Myocyte (in vitro differentiated cells): ENCODE measurements around the gene OGFRL1. TPM values are rescaled to one million over a fixed set of nuclear protein-coding genes. Genes with fewer than 3 reads are reported as not detected.
"Not testable (repeated sequence)": the region's sequence is repeated elsewhere in the genome, so short reads cannot be mapped to it uniquely, and the experiment has no call there.

Source experiments
- DNase-seq: peaks from one replicate; pipeline ENCODE4 v3.0.0-alpha.2; 2012; ENCODE audit warnings: low read depth
- polyA plus RNA-seq: library from polyadenylated mRNA; unstranded; fragments of >200 nt; gene quantifications from one replicate; pipeline ENCODE4 v1.2.1, GENCODE V29; 2012; ENCODE audit warnings: missing spikeins
- total RNA-seq: library from RNA; depleted of rRNA; stranded (reverse); fragments of >200 nt; gene quantifications from 2 replicates; pipeline ENCODE4 v1.2.3, GENCODE V29; 2014

The OGFRL1 gene
- total RNA-seq = 27.1 and 31.5 TPM in 2 replicates
- 26.4 TPM for polyA plus RNA-seq

DNA sequence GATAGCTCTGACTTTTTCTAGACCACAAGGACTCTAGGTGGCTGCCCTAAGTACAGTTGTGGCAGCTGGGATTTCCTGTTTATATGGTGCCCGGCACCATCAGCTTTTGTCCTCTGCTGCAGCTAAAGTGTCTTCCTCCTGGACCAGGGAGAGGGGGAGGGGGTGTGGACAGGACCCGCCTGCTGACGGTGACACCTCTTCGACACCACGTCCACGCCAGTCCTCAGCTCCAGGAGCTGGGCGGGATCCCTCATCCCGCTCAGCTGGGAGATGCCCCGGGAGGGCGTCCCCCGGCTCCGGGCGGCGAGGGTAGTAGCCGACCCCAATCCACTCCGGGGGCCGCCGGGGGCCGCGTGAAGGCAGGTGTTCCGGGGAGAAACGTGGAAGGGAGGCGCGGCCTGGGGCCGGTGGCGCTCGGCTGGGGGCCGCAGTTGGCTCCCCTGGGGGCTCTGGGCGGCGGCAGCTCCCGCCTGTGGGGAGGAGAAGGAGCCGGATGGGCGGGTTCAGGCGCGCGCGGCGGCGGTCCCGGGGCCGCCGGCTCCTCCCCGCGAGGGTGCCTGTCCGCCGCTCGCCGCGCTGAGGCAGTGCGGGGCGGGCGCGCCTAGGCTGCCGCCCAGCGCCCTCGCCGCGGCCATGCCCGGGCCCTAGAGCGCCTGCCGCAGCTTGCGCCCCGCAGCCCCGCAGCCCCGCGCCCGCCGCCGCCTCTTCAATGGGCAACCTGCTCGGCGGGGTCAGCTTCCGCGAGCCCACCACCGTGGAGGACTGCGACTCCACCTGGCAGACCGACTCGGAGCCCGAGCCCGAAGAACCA, at the start of gene OGFRL1:
TSS of gene OGFRL1 (plus strand) at position 584 of the 811 bp plus-strand sequence. CDS start at position 710, 126 bp downstream.
- peak; percentile 92 for DNase-seq

DNA sequence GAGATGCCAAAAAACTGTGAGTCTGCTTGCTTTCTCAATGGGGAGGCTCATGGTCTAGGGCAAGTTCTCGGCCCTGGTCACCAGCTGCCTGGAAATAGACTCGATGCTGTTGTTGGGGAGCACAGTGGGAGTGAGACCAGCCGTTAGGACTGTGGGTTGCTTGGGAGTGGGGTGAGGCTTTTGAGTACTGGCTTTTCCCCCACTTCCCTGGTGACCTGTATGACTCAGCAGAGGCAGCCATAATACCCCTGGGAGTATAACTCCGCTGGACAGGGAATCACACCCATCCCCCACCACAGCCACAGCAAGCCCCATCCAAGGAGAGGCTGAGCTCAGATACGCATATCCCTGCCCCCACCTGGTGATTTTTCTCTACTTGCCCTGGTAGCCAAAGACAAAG, 48.9 kb upstream of the OGFRL1 start:
- no peak for DNase-seq

DNA sequence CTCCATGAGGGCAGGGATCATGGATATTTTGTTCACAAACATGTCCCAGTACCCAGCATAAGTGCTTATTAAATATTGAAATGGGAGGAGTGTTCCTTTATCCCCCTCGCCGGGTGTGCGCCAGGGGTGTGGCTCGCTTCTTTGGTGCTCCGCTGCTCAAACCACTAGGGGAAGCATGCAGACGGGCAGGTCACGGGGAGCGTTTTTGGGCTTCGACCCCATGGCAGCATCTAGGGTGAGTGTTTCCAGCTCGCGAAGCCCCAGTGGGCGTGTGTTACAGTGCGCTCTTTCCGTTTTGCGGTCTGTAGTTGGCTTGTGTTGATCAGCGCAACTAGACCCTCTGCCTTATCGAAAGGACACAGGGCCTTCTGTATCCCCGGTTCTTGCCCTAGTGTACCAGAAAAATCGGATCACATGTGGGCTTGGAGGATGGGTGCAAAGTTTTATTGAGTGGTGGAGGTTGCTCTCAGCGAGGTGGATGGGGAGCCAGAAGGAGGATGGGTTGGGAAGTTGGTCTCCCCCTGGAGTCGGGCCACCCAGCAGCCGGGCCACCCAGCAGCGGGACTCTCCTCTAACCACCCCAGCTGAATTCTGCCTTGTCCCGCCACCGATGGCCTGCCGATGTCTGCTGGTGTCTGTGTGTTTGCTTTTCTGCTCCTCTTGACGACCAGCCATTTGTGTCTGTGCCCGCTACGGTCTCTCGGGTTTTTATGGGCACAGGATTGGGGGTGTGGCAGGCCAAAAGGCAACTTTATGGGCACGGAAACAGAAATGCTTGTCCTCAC, 43.2 kb upstream of the OGFRL1 start:
- DNase-seq = no peak

DNA sequence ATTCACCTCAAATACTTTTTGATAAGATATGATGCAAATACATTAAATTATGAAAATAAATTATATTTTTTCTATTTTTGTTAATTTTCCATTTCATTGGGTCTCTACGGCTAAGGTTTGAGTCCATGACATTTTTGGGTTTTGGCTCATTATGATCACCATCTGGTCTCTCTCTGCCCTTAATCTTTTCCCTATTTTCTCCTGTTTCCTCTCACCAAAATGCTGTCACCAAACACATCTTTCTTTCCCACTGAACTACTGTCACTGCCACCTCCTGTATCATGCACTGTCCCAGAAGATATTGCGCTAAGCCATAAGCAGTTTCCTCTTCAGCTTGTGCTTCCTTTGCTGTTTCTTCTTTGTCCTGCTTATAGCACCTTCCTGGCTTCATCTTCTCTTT, 42.0 kb upstream of the OGFRL1 start:
- no peak for DNase-seq

DNA sequence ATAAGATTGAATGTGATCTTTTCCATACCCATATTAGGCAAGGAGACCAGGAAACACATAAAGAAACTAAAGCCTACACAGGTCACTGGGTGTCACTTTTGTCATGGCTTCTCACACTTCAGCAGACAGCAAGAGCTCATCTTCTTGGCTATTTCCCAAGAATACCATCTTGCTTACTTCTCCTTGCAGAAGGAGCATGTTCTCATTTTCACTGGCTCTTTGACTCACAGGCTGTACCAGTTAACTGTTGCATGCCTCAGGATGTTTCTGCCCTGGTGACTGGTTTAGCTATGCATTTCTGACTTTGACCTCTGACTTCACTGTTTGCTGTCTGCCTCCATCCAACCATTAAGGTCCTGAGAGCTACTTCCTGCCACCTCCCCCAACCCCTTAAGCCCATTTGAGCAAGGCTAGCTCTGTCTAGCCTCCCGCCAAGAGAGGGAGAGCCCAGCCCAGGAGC, 40.3 kb upstream of the OGFRL1 start:
- peak; percentile 59 for DNase-seq

DNA sequence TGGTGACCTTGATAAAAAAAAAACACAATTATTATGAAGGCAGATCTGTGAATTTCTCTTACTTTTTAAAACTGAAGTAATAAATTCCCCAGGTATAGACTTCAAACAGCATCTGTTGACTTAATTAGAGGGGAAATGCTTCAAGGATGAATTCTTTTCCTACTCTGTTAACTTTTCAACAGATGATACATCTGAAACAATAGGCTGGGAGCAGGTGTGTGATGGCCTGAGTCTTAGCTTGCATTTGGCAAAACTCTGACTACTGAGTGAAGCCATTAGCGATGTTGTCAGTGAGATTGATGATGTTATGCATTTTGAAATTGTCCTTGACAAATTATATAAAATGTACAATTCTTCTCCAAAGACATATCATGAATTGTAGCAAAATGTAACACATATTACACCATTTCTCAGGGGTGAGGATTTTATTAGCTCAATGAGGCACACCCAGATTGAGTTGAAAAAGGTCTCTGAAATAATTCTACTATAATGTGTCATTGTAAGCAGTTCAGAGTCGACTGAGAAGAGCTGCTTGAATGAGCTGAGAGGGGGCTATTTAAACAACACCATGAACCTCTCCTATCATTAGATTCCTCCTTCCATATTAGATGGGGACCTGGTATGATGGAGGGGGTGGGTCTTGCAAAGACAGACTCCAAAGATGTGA, 39.6 kb upstream of the OGFRL1 start:
- DNase-seq = no peak

DNA sequence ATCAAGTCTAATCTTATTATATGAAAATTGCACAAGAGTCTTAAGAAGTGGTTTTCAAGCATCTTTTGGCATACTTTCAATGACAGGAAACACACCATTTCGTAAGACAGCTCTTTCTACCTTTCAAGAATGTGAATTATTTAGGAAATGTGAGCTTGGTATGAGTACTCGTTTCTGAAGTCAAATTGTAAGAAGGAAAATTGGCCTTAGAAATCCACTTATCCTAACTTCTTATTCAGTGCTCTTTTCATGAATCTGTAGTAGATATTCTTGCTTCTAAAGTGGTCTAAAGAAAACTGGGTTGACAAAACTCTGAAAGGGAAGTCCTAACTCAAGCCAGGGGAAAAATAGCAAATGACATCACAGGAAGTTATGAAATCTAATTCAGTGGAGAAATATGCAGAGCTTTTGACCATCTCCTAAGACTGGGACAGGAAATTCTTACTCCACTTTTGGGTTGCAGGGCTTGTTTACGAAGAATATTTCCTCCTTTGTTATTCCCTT, 38.5 kb upstream of the OGFRL1 start:
- peak; percentile 62 for DNase-seq

DNA sequence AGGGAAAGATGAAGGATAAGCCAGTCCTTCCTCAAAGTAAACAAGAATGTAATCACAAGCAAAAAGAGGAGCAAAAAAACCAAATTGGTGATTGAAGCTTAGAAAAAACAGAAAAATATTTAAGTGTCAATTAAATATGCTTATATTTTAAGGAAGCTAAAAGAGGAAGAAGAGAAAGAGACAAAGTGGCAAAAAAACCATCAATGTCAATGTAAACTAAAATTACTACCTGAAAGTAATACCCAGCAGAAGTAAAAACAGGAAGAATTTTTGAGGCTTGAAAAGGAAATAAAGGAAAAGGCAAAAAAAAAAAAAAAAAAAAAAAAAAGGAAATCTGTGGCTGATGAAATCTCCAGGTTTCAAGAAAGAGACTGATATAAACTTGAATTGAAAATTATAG, 36.2 kb upstream of the OGFRL1 start:
- DNase-seq = no peak

DNA sequence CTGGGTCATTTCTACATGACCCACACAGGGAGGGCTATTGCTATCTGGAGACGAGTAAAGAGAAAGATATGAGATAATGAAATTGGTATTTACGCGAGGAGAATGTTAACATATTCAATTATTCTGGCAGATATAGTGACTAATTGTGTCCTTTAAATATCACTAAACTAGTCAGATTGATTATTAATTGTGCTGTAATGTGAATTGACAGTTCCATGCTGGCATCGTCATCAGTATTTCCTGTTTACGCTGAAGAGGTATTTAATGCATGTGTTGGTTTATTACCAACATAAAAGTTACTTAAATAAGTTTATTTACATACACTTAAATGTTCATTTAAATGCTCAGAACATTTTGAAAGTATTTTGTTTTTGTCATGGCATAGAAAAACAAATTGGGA, 35.7 kb upstream of the OGFRL1 start:
- no peak for DNase-seq

DNA sequence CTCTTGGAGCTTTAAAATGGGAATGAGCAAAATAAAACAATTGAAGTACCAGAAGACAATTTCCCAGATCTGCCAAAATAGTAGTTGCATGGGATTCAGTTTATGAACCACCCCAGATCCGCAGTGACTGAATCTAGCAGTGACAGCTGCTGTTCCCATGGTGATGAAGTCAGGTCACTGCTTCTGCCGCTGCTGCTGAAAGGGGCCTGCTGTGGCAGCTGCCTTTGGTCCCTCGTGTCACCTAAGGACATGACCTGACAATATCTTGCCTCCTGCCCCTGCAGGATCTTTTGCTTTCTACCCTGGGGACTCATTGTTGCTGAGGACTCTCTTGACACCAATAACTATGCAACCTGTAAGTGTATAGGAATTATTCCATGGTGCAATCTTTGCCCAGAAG, 34.3 kb upstream of the OGFRL1 start:
- peak; percentile 89 for DNase-seq

DNA sequence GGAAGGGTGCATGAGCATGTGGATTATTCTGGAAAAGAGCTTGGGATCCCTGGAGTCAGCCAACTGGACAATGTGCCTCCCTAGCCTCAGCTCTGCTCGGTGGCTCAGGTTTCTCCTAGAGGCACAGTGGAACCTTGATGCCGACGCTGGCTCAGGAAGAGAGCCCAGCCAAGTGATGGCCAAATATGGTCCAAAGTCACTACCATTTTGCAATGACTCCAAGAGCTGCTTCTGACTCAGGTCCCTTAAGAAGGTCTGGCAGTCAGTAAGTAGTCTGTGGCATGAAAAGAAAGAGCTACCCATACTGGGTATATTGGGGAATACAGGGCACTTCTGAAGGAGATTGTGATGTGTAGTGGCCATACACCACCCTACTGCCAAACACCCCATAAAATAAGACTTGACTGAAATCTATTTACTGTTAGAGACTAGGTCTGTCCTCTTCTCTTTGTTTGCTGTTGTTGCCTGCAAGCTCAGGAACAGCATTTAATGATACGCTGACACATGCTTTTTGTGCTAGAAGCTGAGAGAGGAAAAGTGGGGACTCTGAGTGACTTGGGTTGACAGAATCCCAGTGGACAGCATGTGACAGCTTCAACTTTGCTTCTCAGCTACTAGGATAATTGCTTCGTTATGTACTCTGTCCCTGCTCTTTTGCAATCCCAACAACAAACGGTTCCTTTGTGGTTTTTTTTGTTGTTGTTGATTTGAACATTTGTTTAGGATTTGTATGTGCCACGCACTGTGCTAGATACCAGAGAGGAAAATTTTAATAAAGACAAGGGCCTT, 30.3 kb upstream of the OGFRL1 start:
- DNase-seq = peak; percentile 13

DNA sequence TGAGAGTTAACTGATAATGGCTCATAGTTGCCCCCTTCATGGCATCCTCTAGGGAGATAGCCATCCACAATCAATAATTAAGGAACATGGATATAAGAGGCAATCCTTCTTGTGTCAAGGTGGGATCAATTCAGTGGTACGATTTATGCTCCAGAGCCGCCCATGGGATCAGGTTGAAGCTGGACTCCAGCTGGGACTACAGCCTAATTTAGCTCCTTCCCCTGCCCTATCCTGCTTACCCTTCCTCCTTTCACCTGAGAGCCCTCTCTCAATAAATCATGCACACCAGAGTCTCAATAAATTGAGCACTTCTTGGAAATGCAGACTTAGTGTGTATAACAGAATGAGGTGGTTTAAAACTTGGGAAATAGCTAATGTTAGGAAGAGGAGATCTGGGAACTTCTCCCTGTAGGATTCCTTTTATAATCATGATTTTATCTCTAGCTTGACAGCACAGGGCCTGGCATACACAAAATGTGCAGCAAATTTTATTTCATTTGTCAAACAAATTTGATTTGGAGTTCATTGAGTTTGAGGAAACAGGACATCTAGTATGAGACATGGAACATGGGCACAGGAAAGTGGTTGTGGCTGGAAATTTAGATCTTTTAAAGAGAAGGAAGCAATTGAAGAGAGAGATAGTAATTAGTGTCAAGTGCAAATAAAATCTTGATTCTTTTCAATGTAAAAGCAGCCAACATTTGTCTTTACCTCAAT, 28.6 kb upstream of the OGFRL1 start:
- DNase-seq = no peak

DNA sequence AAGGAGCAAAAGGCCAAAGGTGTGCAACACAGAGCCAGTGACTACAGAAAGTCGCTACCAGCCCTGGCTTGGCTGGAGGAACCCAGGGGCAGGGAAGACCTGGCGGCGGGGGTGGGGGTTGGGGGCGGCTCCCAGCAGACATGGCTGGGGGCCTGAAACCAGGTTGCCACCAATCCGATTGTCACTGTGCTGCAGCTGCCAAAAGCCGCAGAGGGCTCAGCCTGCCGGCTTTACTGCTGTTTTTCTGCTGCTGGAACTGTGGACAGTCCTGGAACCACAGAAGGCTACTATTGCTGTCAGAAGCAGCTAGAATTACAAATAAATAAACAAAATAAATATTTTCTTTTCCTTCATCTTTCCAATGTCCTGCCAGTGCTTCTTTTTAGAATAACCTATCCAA, 25.7 kb upstream of the OGFRL1 start:
- DNase-seq = peak; percentile 37

DNA sequence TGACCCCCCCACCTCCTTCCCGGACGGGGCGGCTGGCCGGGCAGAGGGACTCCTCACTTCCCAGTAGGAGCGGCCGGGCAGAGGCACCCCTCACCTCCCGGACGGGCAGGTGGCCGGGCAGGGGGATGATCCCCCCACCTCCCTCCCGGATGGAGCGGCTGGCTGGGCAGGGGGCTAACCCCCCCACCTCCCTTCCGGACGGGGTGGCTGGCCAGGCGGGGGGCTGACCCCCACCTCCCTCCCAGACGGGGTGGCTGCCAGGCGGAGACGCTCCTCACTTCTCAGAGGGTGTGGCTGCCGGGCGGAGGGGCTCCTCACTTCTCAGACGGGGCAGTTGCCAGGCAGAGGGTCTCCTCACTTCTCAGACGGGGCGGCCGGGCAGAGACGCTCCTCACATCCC, 22.2 kb upstream of the OGFRL1 start:
- DNase-seq = not testable (repeated sequence)

DNA sequence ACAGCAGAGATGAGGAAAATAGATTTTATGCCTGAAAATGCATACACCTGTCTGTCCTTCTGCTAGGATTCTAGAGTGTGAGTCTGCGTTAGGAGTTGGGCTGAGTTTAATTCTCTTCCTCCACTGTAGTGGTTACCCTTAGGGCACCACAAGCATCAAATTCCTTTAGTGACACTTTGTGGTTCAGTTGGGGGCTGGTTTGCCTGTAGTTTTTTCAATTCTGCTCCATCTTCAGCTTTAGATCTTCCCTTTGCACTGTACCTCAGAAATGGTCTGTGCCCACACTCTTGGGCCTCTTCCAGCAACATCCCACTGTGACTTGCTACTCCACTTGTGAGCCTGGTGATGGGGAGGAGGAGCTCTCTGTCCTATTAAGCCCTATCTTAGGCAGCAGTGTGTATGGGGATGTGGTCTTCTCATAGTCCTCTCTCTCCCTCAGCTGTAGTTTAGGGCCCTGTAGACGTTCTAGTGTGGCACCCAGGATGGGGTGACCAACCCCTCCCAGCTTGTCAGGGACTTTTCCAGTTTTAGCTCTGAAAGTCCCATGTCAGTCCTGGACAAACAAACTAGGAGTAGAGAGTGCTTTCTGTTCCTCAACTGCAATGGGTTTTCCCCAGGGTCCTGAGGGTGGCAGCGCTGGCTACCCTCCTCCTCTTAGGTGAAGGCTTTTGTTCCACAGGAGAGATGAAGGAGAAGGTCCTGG, 19.7 kb upstream of the OGFRL1 start:
- DNase-seq = peak; percentile 14

DNA sequence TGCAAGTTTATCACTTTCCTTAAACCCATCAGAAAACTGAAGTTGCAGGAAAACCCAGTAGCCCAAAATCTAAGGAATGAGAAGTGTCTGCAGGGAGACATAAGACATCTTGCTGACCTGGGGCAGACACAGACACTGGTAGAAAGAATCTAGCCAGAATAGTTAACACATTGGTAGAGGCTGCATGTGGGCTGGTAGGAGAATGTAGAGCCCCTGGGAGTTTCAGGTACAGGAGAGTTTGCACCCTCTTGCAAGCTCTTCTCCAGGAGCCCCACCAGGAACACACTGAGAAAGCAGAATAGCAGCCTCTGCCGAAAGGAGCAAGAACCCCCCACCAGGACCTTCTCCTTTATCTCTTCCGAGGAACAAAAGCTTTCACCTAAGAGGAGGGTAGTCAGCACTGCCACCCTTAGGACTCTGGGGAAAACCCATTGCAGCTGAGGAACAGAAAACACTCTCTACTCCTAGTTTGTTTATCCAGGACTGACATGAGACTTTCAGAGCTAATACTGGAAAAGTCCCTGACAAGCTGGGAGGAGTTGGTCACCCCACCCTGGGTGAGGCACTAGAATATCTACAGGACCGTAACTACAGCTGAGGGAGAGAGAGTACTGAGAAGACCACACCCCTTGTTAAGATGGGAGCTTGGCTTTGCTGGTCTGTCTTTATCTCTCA, 10.5 kb upstream of the OGFRL1 start:
- DNase-seq = no peak

DNA sequence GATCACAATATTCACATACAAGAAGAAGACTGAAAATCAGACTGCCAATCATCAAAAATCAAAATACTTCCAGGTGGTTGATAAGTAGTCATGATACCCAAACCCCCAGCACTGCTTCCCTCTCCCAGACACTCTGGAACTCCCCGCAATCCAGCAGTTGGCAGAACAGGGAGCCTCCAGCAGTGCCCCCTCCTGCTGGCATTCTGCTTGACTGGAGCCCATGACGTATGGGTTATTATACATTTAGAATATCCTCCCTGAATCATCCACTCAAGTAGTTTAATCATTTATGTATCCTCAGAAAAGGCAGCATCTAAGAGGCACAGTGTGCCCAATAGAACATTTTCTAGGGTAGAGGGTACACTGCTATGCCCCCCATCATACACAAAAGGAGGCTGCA, 9.3 kb upstream of the OGFRL1 start:
- DNase-seq = no peak

DNA sequence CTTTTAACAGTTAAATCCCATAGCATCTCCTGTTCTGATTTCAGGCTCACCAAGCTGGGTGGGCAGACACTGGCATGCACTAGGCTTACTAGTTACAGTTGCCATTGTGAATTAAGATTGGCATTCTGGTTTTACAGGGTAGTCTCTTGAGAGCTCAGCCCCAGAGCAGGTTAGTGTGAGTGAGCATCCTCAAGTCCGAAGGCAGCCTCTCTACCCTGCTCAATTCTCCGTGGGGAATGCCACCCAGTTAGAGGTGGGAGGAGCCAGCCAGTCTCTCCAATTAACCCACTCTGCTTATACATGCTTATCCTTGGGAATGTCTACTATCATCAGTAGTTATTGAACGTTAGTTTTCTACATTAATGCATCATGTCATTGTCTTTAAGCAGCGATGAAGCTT, 8.9 kb upstream of the OGFRL1 start:
- DNase-seq = no peak

DNA sequence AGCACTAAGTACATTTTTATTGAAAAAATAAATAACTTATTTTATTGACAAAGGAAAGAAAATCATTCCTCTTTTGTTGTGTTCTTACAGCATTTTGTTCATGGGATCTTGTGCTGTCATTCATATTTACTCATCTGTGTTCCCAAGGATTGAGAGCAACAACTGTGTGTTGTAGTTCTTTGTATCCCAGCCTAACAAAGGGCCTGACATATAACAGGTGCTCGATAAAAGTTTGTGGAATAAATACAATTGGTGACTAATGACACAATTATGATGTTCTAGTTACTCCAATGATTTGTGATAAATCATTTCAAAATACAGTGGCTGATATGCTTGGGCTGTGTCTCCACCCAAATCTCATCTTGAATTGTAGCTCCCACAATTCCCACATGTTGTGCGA, 7.9 kb upstream of the OGFRL1 start:
- DNase-seq = no peak
